SKM-1 (cell line): Measurements from ENCODE around the gene OR7C1.
"Not testable (repeated sequence)": the region's sequence is repeated elsewhere in the genome, so short reads cannot be mapped to it uniquely, and the experiment has no call there.

Experiments
- DNase-seq: peaks from one replicate; lab custom pipeline; 2025; ENCODE audit not compliant: unreplicated experiment; lab: John Stamatoyannopoulos, UW

OR7C1 gene

DNA sequence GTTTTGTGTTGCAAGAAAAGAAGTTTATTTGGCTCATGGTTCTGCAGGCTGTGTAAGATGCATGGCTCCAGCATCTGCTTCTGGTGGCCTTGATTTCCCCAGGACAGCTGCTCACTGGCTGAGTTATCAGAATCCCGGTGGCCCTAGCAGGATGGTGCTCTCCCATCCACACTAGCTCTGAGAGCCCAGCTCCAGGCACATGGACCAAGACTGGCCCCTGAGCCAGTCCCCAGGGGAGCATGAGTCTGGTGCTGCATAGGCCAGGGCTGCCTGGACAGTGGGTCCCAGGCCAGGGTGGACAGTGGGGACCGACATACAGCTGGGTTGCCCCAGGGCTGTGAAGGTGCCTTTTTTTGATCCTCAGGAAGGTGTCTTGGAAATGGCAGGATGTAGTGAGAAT, 67.0 kb downstream of the OR7C1 start:
- no peak for DNase-seq

DNA sequence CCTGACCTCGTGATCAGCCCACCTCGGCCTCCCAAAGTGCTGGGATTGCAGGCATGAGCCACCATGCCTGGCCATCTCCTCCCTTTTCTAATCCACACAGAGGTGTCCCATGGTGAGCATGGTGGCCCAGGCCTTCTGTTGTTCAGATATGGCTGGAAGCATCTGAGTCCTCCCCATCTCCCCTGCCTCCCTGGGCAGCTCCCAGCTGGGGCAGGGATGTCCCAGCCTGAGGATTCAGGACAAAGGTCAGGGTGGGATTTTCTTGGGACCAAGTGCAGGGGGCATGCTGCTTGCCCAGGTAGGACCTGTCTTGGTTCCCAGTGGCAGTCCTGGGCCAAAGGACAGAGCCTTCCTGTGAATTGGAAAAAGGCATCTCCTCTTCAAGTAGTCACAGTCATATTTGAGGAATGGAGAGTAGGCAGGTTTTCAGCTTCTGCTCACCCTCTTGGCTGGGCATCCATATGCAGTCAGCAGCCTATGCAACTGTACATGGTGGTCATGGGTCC, 67.5 kb downstream of the OR7C1 start:
- DNase-seq = no peak

DNA sequence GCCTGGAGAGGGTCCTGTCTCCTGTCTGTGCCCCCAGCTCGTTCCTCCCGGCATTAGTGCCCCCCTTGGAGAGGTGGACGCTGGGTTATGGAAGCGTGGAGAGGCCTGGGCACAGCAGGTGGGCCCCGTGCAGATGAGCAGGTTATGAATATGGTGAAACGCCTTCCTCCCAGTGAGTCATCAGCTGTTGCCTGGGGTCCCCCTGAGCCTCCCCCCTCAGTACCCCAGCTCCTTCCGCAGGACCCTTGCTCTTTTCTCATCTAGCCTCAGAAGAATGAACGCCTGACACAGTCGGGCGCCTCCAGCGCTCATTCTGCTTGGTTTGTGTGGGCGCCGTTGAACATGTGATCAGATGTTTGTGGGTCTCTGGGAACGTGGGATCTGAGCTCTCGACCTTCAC, 69.1 kb downstream of the OR7C1 start:
- not testable (repeated sequence) for DNase-seq

DNA sequence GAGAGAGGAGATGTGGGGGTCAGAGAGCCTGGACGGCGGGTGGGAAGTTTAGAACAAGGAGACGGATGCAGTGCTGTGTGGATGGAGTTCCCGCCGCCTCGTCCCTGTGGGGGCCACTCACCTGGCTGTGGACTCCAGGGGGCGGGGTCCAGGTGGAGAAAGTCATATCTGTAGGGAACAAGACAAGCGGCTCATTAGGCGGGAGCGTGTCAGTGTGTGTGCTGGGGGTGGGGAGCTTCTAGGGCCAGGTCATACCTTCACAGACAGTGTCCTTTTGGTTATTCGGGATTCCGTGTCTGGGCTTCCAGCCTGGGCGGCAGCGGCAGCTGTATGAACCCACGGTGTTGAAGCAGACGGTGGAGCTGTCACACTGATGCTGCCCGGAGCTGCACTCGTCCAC, 69.6 kb downstream of the OR7C1 start:
- not testable (repeated sequence) for DNase-seq

DNA sequence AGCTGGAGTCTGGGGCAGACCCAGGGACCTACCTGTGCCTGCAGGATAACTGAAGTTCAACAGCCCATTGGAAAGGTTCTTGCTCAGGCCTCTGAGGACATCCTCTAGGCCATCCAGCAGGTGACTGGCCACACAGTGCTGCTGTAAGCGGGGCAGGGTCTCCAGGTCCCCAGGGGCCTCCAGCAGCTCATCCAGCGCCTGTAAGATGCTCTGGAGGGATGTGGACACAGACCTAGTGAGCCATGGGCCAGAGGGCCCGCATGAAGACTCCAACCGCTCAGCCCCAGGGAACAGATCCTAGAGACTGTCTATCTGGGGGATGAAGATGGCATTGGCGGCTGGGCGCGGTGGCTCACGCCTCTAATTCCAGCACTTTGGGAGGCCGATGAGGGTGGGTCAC, 70.6 kb downstream of the OR7C1 start:
- no peak for DNase-seq

DNA sequence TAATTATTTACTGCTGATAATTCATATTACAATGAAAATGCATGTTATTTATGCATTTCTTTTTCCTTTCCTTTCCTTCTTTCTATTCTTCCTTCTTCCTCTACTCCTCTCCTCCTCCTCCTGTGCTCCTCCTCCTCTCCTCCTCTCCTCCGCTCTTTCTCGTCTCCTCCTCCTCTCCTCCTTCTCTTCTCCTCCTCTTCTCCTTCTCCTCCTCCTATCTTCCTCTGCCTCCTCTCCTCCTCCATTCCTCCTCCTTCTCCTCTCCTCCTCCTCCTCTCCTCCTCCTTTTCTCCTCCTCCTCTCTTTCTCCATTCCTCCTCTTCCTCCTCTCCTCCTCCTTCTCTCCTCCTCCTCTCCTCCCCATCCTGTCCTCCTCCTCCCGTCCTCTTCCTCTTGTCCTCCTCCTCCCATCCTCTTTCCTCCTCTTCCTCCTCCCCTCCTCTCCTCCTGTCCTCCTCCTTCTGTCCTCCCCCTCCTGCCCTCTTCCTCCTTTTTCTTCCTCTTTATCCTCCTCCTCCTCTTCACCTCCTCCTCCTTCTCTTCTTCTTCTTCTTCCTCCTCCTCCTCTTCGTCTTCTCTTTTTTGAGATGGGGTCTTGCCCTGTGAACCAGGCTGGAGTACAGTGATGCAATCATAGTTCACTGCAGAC, 71.4 kb downstream of the OR7C1 start:
- no peak for DNase-seq

DNA sequence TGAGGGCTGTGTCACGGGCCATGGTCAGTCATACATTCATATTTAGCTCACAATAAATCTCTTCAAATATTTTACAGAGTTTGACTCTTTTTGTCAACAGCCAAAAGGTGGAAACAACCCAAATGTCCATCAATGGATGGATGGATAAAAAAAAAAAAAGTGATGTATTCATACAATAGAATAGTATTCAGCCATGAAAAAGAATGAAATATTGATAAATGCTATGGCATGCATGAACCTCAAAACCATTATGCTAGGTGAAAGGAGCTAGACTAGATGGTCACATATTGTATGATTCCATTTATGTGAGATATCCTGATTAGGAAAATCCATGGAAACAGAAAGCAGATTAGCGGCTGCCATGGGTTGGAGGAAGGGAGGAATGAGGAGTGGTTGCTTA, 72.9 kb downstream of the OR7C1 start:
- DNase-seq = no peak

DNA sequence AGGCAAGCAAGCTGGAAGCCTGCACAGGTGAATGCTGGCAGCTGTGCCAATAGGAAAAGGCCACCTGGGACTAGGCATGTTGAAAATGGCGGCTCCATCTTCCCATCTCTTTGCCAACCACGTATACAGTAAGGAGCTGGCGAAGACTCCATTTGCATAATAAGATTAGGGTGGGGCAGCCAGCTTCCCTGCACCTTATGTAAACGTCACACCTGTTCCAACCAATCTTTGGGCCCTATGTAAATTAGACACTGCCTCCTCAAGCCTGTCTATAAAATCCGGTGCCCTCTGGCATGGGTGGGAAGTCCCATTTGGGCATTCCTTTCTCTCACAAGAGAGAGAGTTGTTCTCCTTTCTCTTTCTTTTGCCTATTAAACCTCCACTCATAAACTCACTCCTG, 73.4 kb downstream of the OR7C1 start:
- no peak for DNase-seq

DNA sequence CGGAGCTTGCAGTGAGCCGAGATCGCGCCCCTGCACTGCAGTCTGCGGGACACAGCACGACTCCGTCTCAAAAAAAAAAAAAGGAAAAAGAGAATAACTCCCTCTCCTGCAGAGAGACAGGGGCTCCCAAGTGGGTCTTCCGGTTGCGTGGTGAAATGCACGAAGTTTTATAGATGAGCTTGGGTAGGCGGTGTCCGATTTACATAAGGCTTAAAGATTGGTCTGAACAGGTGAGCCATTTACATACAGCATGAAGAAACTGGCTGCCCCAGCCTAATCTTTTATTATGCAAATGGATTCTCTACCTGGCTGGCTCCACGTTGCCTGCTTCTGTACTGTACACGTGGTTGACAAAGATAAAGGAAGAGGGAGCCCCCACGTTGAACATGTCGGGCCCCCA, 76.2 kb downstream of the OR7C1 start:
- no peak for DNase-seq

DNA sequence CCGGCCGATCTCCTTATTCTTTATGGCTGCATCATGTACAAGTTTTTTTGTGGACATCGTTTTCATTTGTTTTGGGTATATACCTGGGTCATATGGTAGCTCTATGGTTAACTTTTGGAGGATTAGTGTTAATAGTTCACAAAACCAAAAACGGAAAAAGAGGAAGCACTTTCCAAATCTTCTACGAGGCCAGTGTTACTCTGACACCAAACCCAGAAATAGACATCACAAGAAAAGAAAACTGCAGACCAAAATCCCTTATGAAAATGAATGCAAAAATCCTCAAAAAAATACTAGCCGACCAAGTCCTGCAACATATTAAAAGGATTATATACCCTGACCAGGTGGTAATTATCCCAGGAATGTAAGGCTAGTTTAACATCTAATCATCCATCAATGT, 86.4 kb downstream of the OR7C1 start:
- DNase-seq = no peak
